Aortic smooth muscle cell (primary cell): ENCODE results near the gene ALDH1A2. TPM values are rescaled to one million over a fixed set of nuclear protein-coding genes. Genes with fewer than 3 reads are reported as not detected.

ENCODE experiments used
- total RNA-seq: library from RNA; depleted of rRNA; stranded (reverse); fragments of >200 nt; gene quantifications from 2 replicates; pipeline ENCODE4 v1.2.3, GENCODE V29; 2014

ALDH1A2 gene
- 3.3 and 7.0 TPM in 2 replicates for total RNA-seq

DNA sequence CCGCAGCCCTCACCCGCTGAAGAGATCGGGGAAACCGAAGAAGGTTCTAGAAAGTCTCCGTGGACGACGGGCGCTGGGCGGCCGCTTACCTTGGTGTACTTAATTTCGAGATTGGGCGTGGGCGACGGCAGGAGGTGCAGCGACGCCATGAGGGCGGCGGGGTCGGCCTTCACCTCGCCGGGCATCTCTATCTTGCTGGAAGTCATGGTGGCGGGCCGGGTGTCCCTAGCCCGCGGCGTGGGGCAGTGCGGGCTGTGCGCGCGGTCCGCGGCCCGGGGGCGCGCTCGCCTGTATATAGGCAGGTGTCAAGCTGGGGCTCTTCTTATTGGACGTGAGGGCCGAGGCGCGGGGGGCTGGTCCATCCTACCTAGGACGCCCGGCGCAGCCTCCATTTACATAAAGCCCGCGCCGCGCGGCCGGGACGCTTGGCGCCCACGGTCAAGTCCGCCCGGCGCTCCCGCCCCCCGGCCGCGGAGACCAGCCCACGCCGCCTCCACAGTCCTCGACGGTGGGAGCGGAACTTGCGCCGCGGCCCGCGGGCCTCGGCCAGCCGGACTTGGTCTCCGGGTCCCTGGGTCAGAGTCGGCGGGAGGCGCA lies at the start of gene ALDH1A2:
Gene ALDH1A2 (minus strand): TSS at position 267 of the 597 bp plus-strand sequence. CDS start 61 bp downstream, at position 206.

Other genes with a start within 250 kb of the ALDH1A2 start
- gene AQP9, start 72.7 kb upstream of the ALDH1A2 start, total RNA-seq, result not detected in 2 replicates